CD4-positive, CD25-positive, alpha-beta regulatory T cell (primary cell): ENCODE measurements around the gene LGALS3BP. TPM values are rescaled to one million over a fixed set of nuclear protein-coding genes. Genes with fewer than 3 reads are reported as not detected.

ENCODE experiments used
- ATAC-seq, 2 donors: fragments of 150-1000 bp; cut with Tn5 transposase; one replicate each; pipeline ENCODE4 v1.10.0; 2021; ENCODE audit warnings: low read depth in 2 of 2, moderate number of reproducible peaks in 2 of 2, moderate library complexity in 1 of 2
- DNase-seq, 3 donors: peaks; one replicate each; pipeline versions ENCODE4 v3.0.0 to v3.0.0-alpha.2; 2012 to 2022; ENCODE audit warnings: mixed read lengths in 1 of 3
- H3K27ac ChIP-seq: one replicate; pipeline ENCODE4 v1.7.0; 2013; ENCODE audit warnings: mild to moderate bottlenecking, low read length; ENCODE audit not compliant: insufficient read depth, poor library complexity, severe bottlenecking
- H3K27me3 ChIP-seq: one replicate; pipeline ENCODE4 v1.7.0; 2013; ENCODE audit warnings: low read length; ENCODE audit not compliant: control insufficient read depth, insufficient read depth
- H3K36me3 ChIP-seq: one replicate; pipeline ENCODE4 v1.7.0; 2013; ENCODE audit warnings: mild to moderate bottlenecking, low read length, moderate library complexity; ENCODE audit not compliant: control insufficient read depth, insufficient read depth
- H3K4me1 ChIP-seq: 2 replicates; pipeline ENCODE4 v1.7.0; 2013; ENCODE audit warnings: mild to moderate bottlenecking, low read length; ENCODE audit not compliant: insufficient read depth, control insufficient read depth, poor library complexity, severe bottlenecking
- H3K4me3 ChIP-seq: one replicate; pipeline ENCODE4 v1.7.0; 2013; ENCODE audit warnings: low read depth, mild to moderate bottlenecking, low read length, moderate library complexity
- H3K9me3 ChIP-seq, 2 experiments: 1 replicate in 1 of 2; 2 replicates in 1 of 2; pipeline ENCODE4 v1.7.0; 2013; ENCODE audit warnings: low read length in 2 of 2, mild to moderate bottlenecking in 1 of 2, moderate library complexity in 1 of 2; ENCODE audit not compliant: control insufficient read depth in 2 of 2
- H3K27ac Mint-ChIP-seq, 3 donors: one replicate each; pipeline ENCODE4 v1.8.0; 2020 to 2022; ENCODE audit warnings: mild to moderate bottlenecking in 3 of 3, mixed read lengths in 3 of 3, moderate library complexity in 2 of 3
- H3K27me3 Mint-ChIP-seq: one replicate; pipeline ENCODE4 v1.8.0; 2022; ENCODE audit warnings: mild to moderate bottlenecking, mixed read lengths
- H3K36me3 Mint-ChIP-seq: one replicate; pipeline ENCODE4 v1.8.0; 2020; ENCODE audit warnings: mixed read lengths
- H3K4me1 Mint-ChIP-seq, 4 donors: one replicate each; pipeline ENCODE4 v1.8.0; 2020 to 2022; ENCODE audit warnings: mixed read lengths in 4 of 4, mild to moderate bottlenecking in 1 of 4
- H3K4me3 Mint-ChIP-seq, 4 donors: one replicate each; pipeline ENCODE4 v1.8.0; 2020 to 2022; ENCODE audit warnings: mild to moderate bottlenecking in 4 of 4, mixed read lengths in 4 of 4, moderate library complexity in 3 of 4
- H3K9me3 Mint-ChIP-seq, 7 donors: one replicate each; pipeline ENCODE4 v1.8.0; 2020 to 2022; ENCODE audit warnings: mixed read lengths in 7 of 7, mild to moderate bottlenecking in 3 of 7, moderate library complexity in 2 of 7
- polyA plus RNA-seq, 4 donors: library from polyadenylated mRNA; unstranded; fragments of 300-500 nt; fragmentation: Illumina TruSeq; gene quantifications; one replicate each; pipeline ENCODE4 v1.2.3, GENCODE V29; 2021
- total RNA-seq: library from RNA; stranded (reverse); gene quantifications from one replicate; pipeline ENCODE4 v1.2.3, GENCODE V29; 2022

The LGALS3BP gene
- total and polyA plus RNA-seq, 5 donors from 2014 or later: 23.4 to 43.5 (median 27.2) TPM

DNA sequence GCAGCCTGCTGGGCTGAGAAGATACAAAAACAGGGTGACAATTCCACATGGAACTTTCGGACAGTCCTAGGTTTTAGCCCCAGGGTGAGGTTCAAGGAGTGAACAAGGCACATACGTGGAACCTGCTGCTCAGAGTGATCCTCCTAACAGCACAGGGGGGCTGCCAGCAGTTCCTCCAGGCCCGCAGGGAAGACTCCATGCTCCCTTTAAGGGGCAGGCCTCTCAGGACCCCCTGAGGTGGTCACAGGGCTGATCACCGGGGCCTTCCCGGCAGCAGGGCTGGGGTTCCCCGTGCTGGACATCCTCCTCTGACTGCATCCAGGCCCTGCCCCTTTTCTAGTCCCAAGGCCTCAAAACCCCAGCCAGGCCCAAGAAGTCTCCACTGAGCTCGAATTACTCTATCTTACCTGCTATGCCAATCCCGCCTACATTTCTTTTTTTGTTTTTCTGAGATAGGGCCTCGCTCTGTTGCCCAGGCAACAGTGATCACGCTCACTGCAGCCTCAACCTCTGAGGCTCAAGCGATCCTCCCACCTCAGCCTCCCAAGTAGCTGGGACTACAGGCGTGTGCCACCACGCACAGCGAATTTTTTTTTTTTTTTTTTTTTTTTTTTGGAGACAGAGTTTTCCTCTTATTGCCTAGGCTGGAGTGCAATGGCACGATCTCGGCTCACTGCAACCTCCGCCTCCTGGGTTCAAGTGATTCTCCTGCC lies 19.5 kb upstream of the LGALS3BP start:
- Mint-ChIP-seq H3K27ac (peak overlapping the region in 1 of 3 donors; percentile 74), H3K4me1 (peaks cover 0 to 24% (median 3%) of the 10 kb centered on the region in 4 donors), H3K36me3 (peaks cover 36% of the 10 kb centered on the region)

DNA sequence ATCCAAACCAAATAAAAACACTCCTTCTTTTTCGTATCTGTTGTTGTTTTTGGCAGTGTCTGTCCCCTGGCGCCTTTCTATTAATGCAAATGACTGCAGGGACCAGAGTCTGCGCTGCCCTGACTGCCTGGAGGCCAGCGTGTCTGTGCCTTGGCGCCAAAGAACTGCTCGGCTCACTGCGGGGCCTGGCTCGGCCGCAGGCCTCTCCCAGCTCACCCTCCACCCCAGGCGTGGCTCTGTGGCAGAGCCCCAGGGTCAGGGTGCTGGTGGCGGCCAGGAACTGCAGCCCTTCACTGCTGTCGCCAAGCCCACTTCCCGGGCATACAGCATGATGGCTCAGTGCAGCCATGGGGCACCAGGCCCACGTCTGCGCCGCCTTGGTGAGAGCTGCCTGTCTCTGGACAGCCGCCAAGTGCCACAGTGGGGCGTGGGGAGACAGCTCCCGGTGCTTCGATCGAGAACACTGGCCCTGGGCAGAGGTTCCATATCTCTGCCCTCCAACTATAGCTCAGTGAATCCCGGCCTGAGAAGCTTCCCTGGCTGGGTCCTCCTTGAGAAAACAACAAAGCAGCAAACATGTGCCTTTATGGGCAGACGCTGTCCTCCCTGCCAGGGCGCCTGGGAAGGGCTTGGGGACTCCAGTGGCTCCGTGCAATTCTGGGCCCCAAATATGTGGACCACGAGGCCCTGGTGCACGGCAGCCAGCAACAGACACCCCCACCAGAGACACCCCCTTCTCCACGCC lies 18.8 kb upstream of the LGALS3BP start:
- ATAC-seq (no peak), DNase-seq (no peak)
- peaks cover 0 to 22% (median 4%) of the 10 kb centered on the region in 4 donors for H3K4me1 Mint-ChIP-seq
- Histone ChIP-seq H3K4me1 (no peaks in the 10 kb centered on the region), H3K4me3 (no peak overlapping the region), H3K27me3 (no peaks in the 10 kb centered on the region), H3K9me3 (no peaks in the 10 kb centered on the region), H3K27ac (no peak overlapping the region), H3K36me3 (peaks cover 50% of the 10 kb centered on the region)
- no peaks in the 10 kb centered on the region for H3K27me3 Mint-ChIP-seq
- H3K36me3 Mint-ChIP-seq: peaks cover 39% of the 10 kb centered on the region
- no peaks in the 10 kb centered on the region for H3K9me3 Mint-ChIP-seq
- no peak overlapping the region for H3K27ac Mint-ChIP-seq
- no peak overlapping the region for H3K4me3 Mint-ChIP-seq

More for the DNA sequence above, 19.5 kb upstream of the LGALS3BP start:
- H3K4me1 ChIP-seq: no peaks in the 10 kb centered on the region
- no peak overlapping the region for H3K27ac ChIP-seq
- H3K27me3 ChIP-seq: no peaks in the 10 kb centered on the region
- Mint-ChIP-seq H3K9me3 (no peaks in the 10 kb centered on the region), H3K4me3 (no peak overlapping the region), H3K27me3 (no peaks in the 10 kb centered on the region)
- H3K4me3 ChIP-seq: no peak overlapping the region
- H3K9me3 ChIP-seq: no peaks in the 10 kb centered on the region
- DNase-seq: no peak
- H3K36me3 ChIP-seq: peaks cover 47% of the 10 kb centered on the region
- no peak for ATAC-seq

DNA sequence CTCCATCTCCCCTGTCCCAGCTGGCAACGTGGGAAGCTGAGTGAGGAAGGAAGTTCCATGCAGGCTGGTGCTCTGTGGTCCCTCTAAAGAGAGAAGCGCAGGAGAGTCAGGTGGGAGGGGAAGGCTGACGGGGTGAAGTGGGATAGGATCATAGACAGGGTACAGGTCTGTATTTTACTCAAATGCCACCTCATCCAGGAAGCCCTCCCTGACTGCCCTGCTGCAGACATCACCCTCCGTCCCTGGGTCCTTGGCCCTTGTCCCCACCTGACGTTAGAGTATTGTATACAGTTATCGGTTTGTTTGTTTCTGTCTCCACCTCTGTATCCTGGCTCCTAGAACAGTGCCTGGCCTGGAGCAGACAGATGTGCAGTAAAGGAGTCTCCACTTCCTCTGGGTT lies 18.2 kb upstream of the LGALS3BP start:
- no peak overlapping the region for H3K4me3 Mint-ChIP-seq
- no peaks in the 10 kb centered on the region for H3K27me3 Mint-ChIP-seq
- H3K36me3 ChIP-seq: peaks cover 52% of the 10 kb centered on the region
- H3K4me3 ChIP-seq: no peak overlapping the region
- H3K27ac ChIP-seq: no peak overlapping the region
- peaks cover 42% of the 10 kb centered on the region for H3K36me3 Mint-ChIP-seq
- DNase-seq (no peak), ATAC-seq (no peak)
- no peaks in the 10 kb centered on the region for H3K9me3 Mint-ChIP-seq
- H3K4me1 ChIP-seq: no peaks in the 10 kb centered on the region
- H3K27ac Mint-ChIP-seq: no peak overlapping the region
- H3K27me3 ChIP-seq: no peaks in the 10 kb centered on the region
- peaks cover 0 to 26% (median 9%) of the 10 kb centered on the region in 4 donors for H3K4me1 Mint-ChIP-seq
- no peaks in the 10 kb centered on the region for H3K9me3 ChIP-seq

DNA sequence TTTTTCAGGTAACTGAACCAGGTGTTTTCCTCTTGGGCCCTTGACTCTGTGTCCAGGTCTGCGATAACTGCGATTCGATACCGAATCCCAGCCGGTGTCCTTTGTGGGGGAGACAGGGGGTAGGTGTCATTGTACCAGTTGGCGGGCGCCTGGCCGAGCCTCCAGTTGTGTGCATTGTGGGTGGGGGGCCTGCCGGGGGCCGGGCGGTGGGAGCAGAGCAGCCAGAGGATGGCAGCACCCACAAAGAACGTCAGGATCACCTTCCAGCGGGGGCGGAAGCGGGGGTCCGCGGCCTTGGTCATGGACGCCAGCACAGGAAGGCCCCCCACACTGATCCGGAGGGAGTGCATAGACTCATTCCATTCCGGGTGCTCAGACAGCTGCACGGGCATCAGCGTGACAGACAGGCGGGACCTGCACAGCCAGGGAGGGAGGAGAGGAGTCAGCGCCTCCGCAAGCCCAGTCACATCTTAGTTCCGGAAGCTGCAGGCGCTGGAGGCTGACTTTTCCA lies 17.6 kb upstream of the LGALS3BP start:
- no peak for DNase-seq

DNA sequence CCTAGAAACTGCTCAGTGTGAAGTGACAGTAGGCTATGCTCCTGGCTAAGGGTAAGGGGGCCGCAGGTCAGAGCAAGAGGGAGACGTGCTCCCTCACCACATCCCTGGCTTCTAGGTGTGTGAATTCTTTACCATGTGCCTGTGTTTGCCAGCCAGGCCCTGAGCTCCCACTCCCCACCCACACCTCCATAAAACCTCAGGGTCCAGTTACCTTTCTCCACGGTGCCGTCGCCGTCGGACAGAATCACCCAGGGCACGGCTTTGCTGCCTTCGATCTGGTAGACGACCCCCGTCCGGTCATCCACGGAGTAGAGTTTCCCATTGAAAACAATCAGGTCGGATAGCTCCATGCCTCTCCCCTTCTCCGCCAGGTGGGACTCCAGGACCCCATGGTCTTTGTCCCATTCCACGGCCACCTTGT lies 17.1 kb upstream of the LGALS3BP start:
- peaks cover 0 to 17% (median 7%) of the 10 kb centered on the region in 4 donors for H3K4me1 Mint-ChIP-seq
- H3K9me3 Mint-ChIP-seq: no peaks in the 10 kb centered on the region
- Histone ChIP-seq H3K36me3 (peaks cover 54% of the 10 kb centered on the region), H3K4me3 (no peak overlapping the region), H3K4me1 (no peaks in the 10 kb centered on the region), H3K27ac (no peak overlapping the region), H3K9me3 (no peaks in the 10 kb centered on the region), H3K27me3 (no peaks in the 10 kb centered on the region)
- peak overlapping the region in 1 of 3 donors; percentile 36 for H3K27ac Mint-ChIP-seq
- no peak overlapping the region for H3K4me3 Mint-ChIP-seq
- H3K27me3 Mint-ChIP-seq: no peaks in the 10 kb centered on the region
- DNase-seq (no peak), ATAC-seq (no peak)
- H3K36me3 Mint-ChIP-seq: peaks cover 33% of the 10 kb centered on the region

More for the DNA sequence above, 17.6 kb upstream of the LGALS3BP start:
- H3K9me3 ChIP-seq: no peaks in the 10 kb centered on the region
- no peak overlapping the region for H3K27ac Mint-ChIP-seq
- H3K4me3 Mint-ChIP-seq: no peak overlapping the region
- no peaks in the 10 kb centered on the region for H3K27me3 ChIP-seq
- H3K36me3 ChIP-seq: peaks cover 52% of the 10 kb centered on the region
- H3K27ac ChIP-seq: no peak overlapping the region
- no peak for ATAC-seq
- H3K4me3 ChIP-seq: no peak overlapping the region
- H3K36me3 Mint-ChIP-seq: peaks cover 38% of the 10 kb centered on the region
- H3K9me3 Mint-ChIP-seq: no peaks in the 10 kb centered on the region
- no peaks in the 10 kb centered on the region for H3K27me3 Mint-ChIP-seq
- no peaks in the 10 kb centered on the region for H3K4me1 ChIP-seq
- H3K4me1 Mint-ChIP-seq: peaks cover 0 to 22% (median 7%) of the 10 kb centered on the region in 4 donors

DNA sequence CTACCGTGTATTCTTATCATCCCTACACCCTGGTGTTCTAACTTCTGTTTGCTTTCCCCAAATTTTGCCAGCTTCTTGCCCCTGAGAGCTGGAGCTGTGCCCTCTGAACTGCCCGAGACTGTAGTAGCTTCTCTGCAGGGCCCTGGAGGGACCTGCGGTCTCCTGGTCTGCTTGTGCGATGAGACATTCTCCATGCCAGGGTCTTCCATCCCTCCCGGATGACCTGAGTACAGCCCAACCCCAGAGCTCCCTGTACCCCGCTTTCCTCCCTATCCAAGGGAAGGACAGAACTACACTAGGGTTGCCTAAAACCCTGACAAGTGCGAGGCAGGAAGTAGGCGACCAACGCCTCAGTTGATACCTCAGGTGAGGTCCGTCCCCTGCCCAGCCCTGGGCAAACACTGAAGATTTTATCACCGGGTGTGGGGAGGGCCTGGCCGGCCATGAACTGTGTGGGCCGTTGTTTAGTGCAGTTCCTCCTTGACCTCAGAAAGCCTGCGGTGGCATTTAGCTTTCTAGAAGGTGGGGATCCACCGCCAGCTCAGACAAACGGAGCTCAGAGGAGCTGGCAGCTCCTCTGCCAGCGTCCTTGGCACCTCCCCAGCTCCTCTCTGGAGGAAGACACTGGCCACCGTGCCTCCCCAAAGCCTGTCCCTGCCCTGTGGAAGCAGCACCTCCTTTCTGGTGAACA lies 16.2 kb upstream of the LGALS3BP start:
- Mint-ChIP-seq H3K36me3 (peaks cover 29% of the 10 kb centered on the region), H3K4me3 (no peak overlapping the region), H3K9me3 (no peaks in the 10 kb centered on the region), H3K27me3 (no peaks in the 10 kb centered on the region), H3K4me1 (peaks cover 0 to 11% (median 7%) of the 10 kb centered on the region in 4 donors), H3K27ac (no peak overlapping the region)
- Histone ChIP-seq H3K4me3 (no peak overlapping the region), H3K9me3 (no peaks in the 10 kb centered on the region), H3K36me3 (peaks cover 58% of the 10 kb centered on the region), H3K4me1 (no peaks in the 10 kb centered on the region), H3K27me3 (no peaks in the 10 kb centered on the region), H3K27ac (no peak overlapping the region)
- DNase-seq (no peak), ATAC-seq (no peak)

DNA sequence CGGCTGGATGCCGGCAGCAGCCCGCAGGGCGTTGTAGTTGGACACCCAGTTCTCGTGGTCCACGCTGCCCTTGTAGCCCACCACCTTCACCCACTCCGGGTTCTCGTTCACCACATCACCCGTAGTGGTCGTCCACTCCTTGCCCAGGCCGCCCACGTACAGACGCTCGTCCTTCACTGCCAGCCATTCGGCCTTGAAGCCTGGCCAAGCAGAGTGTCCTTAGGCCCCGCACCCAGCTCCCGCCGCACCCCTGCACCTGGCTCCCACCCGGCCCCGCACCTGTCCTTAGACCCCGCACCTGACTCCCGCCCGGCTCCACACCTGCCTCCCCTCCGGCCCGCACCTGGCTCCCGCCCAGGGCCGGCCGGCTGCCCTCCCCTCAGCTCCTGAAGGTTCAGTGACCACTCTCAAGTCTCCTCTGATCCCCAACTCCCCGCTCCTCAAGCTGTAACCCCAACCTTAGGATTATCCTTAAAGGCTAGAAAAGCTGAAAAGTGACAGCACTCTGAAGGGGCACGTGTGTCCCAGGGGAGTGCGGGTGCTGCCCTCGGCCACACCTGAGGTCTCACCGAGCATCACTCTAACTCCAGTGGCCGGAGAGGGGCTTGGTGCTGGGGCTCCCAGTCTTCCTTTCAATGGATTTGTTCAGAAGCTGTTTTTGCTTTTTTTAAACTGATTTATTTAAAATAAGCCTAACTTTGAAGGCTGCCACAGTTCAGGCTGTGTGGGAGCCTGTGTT lies 15.5 kb upstream of the LGALS3BP start:
- Mint-ChIP-seq H3K4me3 (no peak overlapping the region), H3K4me1 (peaks cover 0 to 10% (median 5%) of the 10 kb centered on the region in 4 donors), H3K9me3 (no peaks in the 10 kb centered on the region), H3K36me3 (peaks cover 29% of the 10 kb centered on the region), H3K27ac (no peak overlapping the region), H3K27me3 (peaks cover 4% of the 10 kb centered on the region)
- no peak overlapping the region for H3K27ac ChIP-seq
- H3K4me3 ChIP-seq: no peak overlapping the region
- ATAC-seq (no peak), DNase-seq (no peak)
- H3K36me3 ChIP-seq: peaks cover 65% of the 10 kb centered on the region
- H3K9me3 ChIP-seq: no peaks in the 10 kb centered on the region
- no peaks in the 10 kb centered on the region for H3K27me3 ChIP-seq
- no peaks in the 10 kb centered on the region for H3K4me1 ChIP-seq
